Hematopoietic multipotent progenitor cell treated with erythropoietin and hydrocortisone succinate and interleukin-3 and kit ligand, for 15 days (in vitro differentiated cells): ENCODE measurements around the gene APOBEC3A.
"Not testable (repeated sequence)": the region's sequence is repeated elsewhere in the genome, so short reads cannot be mapped to it uniquely, and the experiment has no call there.

Experiments used
- DNase-seq: peaks from one replicate; pipeline ENCODE4 v3.0.0-alpha.2; 2015; ENCODE audit warnings: low spot score

APOBEC3A gene

GRCh38 chr22:38943201-38943600 is 14.2 kb upstream of the APOBEC3A start:
- DNase-seq: no peak

- DNase-seq: no peak
Observed at GRCh38 chr22:38943882-38944281, 13.5 kb upstream of the APOBEC3A start.

- no peak for DNase-seq
Observed at GRCh38 chr22:38944653-38945052, 12.8 kb upstream of the APOBEC3A start.

- not testable (repeated sequence) for DNase-seq
Observed at GRCh38 chr22:38945706-38946338, 11.6 kb upstream of the APOBEC3A start.

- DNase-seq: no peak
Observed at GRCh38 chr22:38946771-38947170, 10.6 kb upstream of the APOBEC3A start.

GRCh38 chr22:38947321-38948140 is 9.9 kb upstream of the APOBEC3A start:
- DNase-seq: no peak

GRCh38 chr22:38948181-38948940 is 9.0 kb upstream of the APOBEC3A start:
- no peak for DNase-seq

- no peak for DNase-seq
Observed at GRCh38 chr22:38949889-38950405, 7.5 kb upstream of the APOBEC3A start.

- peak; percentile 89 for DNase-seq
Observed at GRCh38 chr22:38950527-38951295, 6.7 kb upstream of the APOBEC3A start.

- no peak for DNase-seq
Observed at GRCh38 chr22:38951734-38952133, 5.7 kb upstream of the APOBEC3A start.

- DNase-seq: no peak
Observed at GRCh38 chr22:38952281-38952993, 5.0 kb upstream of the APOBEC3A start.

GRCh38 chr22:38953091-38953490 is 4.3 kb upstream of the APOBEC3A start:
- DNase-seq: no peak

- DNase-seq: peak; percentile 57
Observed at GRCh38 chr22:38953577-38954413, 3.6 kb upstream of the APOBEC3A start.

GRCh38 chr22:38954414-38955043 is 2.9 kb upstream of the APOBEC3A start:
- no peak for DNase-seq

GRCh38 chr22:38955250-38955905 is 2.0 kb upstream of the APOBEC3A start:
- DNase-seq: no peak

GRCh38 chr22:38955926-38956325 is 1.5 kb upstream of the APOBEC3A start:
- no peak for DNase-seq

- no peak for DNase-seq
Observed at GRCh38 chr22:38956551-38956950, 858 bp upstream of the APOBEC3A start.

- no peak for DNase-seq
Observed at GRCh38 chr22:38957808-38958650, 620 bp downstream of the APOBEC3A start.
